NCI-H345 treated with DMSO at 0.1 percent for 48 hours (cell line): Measurements from ENCODE around the gene ARL6.

Experiments
- DNase-seq: peaks from one replicate; lab custom pipeline; 2025; ENCODE audit not compliant: unreplicated experiment; lab: John Stamatoyannopoulos, UW

Gene ARL6, protein sequence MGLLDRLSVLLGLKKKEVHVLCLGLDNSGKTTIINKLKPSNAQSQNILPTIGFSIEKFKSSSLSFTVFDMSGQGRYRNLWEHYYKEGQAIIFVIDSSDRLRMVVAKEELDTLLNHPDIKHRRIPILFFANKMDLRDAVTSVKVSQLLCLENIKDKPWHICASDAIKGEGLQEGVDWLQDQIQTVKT

DNA sequence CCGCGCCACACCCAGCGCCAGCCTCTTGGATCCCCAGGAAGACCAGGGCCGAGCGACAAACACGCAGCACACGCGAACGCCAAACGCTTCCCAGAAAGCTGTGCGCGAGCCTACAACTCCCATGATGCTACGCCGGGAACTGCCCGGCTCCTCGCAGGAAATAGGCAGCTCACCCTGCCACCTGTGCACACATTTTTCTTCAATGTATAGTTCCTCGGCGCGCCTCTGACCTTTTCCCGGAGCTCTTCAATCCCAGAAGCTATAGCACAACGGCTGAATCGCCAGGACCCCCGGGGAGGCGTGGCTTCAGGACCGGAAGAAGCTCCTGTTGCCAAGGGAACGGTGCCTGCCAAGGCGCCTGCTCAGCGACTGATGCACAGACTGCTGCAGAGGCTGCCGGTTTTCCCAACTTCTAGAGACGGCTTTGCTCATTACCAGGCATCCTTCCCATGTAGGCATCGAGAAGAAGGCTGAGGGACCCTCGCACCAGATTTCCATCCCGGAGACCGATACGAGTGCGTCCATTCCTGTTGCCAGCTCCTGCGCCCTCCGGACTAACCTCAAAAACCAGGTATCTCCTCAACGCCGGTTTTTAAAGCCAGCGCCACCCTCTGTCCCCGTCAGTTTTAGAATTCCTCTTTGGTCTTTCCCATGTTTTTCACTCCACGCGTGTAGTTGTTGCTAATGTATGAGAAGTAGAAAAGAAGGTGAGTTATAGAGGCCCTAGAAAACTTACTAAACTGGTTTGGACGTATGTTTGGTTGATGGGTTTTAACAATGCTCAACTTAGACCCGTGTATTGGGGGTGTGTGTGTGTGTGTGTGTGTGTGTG lies at the start of gene ARL6:
Gene ARL6 (plus strand): TSS at position 352 of the 832 bp plus-strand sequence. CDS start 3,350 bp downstream, outside the sequence.
- peak; percentile 59 for DNase-seq

DNA sequence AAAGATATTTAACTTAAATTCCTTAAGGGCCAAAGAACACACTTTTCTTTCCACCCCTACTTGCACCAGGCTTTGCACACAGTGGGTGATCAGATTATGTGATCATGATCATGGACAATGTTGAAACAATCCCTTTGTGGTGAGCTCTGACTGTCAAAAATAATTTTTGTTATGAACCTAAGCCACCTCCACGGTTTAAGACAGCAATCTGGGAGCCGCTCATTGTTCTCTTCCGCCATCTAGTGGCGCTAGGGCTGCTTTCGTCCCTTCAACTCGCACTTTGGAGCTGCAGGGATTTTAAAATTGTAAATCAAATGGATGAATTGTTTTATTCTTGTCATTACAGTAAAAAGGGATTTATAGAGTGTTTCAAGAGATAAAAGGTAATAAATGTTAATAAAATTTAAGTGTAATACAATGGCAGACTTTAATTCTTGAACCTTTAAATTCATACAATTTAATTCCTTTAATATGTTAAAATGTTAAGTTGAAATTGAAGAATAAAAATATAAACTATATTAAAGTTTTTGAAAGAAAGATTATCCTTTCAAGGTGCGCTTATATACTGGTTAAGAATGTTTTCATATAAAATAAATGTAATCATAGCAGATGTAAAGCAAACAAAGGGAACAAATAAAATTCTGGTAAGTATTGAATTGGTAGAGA lies 45.3 kb upstream of the ARL6 start:
- DNase-seq: peak; percentile 16

DNA sequence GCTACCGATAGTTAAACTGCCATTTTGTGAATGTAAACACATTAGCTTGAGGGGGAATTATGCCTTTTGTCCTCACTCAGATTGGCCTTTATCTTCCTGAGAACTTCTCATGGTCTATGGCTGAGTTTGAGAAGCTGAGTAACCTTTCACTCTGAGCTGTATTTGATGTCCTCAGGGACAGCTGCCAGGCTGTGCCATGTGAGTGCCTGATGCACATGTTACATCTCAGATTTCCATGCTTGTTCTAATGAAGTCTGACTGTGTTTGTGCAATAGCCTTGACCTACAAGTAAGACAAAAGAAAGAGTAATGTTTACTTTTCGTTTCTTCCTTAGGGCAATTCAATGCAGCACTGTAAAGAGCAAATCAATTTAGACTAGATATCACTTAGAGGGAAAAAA lies 44.1 kb upstream of the ARL6 start:
- DNase-seq: peak; percentile 66

DNA sequence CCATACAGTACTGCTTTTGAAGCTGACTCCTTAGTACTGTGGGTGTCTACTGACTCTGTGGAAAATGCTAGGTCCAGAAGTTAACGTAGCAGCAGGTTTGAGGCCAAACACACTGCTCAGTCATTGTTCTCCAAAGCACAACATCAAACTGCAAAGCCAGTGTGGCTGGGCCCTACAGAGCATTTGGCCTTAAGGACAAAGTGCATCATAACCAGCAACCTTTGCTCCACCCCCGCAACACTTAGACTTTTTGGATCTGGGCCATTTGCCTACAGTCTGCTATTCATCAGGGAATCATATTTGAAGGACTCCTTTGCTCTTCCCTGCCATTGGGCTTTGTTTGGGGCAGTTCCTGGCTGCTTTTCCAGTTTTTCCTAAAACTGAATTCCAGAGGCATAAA lies 43.1 kb upstream of the ARL6 start:
- DNase-seq: no peak

DNA sequence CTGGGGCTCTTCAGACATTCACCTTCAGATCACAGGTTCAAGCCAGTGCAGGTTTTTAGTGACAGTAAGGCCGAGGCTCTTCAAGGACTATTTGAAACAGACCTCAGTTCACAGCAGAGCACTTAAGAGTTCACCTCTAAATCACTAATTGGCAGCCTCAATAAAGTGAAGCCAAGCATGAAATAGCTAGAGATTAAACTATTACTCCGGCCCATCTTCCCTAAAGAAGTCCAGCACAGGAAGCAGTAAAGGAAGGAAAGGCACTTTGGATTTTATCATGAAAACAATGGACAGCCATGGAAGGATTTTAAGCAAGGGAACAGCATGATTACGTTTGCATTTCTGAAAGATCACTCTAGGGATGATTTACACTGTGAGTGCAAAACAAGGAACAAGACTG lies 27.6 kb upstream of the ARL6 start:
- DNase-seq: no peak

DNA sequence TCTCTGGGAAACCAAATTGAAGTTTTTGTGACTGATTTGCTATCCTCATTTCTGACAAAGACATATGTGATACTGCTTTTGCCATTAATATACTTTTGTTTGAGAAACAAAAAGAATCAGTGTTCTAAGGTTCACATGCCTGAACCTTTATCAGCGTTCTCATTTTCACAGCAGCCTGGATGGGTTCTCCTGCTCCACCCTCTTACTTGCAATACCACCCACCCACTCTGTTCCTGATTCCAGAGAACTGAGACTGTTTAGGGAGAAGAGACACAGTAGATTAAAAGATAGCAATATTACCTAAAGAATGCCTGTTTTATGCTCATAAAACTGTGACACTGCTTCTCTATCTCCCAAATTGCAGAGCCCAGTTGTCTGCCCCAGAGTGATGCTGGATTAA lies 25.8 kb upstream of the ARL6 start:
- DNase-seq: no peak

DNA sequence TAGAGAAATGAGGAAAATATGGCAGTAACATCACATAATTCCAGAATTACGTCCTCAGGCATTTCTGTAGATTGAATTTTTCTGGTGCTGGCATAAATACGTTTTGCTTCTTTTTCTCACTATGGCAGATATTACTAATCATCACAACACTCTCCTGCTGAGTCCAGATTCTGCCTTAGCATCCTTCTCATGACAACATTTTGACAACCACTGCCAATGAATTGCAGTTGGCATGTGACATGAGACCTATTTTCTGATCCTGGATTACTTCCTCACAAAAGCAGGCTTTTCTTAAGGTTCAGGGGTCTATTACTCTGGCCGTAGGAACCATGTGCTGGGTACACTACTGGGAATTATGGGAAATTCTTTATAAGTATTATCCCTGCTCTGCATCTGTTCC lies 22.5 kb upstream of the ARL6 start:
- DNase-seq: no peak

DNA sequence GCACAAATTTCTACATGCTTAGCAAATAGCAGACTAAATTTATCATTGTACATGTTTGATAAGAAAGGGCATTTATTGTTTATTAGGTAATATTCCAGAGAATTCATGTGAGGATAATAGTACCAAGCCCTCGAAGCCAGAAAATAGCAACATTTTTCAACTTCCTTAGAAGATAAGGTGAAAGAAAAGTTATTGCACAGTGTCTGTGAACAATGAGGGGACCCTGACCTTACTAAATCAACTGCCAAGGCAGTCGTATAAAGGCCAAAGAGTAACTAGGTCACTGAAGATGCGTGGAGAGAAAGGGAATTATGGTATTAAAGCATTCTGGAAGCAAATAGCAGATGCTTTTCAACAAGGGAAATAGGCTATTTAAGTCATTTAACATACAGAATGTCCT lies 20.3 kb upstream of the ARL6 start:
- DNase-seq: no peak

DNA sequence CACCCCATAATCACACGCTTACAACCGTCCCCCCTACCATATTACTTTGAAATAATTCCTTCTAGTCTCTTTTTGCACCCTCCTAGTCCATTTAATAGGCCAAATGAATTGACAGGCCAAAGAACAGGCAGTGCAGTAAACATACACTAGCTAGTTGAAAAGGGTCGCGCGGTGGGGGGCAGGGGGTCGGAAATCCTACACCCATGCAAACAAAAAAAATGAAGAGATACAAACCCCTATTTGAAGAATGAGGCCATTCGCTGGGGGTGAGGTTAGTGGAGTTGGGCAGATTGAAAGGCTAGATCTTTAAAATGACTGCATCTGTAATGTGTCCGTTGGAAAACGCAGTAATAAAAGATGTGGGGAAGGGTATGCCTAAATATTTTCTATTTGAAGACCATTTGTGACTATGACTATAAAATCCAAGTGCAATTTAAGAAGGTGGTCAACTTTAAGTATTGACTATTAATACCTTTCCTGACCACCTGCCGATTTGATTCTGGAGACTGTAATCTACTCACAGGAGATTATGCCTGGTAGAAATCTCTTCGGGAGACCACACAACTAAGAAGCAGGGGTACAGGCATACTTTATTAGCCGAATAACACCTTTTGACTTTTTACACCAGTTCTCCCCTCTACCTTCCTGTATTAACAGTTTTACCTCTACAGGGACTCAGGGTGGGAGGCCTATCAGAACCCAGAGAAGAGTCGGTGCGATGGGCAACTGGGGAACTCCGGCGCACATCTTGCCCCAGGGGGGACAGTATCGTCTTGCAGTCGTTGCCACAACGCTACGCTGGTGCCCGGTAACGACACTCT lies 762 bp upstream of the ARL6 start:
- DNase-seq: no peak

DNA sequence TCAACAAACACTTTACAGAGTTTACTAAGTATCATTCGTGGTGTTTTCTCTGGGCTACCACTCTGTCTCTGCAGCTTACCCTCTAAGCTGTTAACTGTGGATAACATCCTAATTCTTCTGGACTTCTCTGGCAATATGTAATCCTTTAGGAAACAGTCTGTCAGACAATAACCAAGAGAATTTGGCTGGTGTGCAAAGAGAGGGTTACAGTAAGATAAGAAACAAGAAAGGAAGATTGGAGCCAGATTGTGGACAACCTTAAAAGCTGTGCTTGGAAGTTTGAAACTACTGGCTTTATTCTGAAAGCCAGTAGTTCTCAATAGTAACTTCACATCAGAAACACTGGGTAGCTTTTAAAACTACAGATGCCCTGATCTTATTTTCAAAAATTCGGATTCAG lies 778 bp downstream of the ARL6 start:
- DNase-seq: no peak

DNA sequence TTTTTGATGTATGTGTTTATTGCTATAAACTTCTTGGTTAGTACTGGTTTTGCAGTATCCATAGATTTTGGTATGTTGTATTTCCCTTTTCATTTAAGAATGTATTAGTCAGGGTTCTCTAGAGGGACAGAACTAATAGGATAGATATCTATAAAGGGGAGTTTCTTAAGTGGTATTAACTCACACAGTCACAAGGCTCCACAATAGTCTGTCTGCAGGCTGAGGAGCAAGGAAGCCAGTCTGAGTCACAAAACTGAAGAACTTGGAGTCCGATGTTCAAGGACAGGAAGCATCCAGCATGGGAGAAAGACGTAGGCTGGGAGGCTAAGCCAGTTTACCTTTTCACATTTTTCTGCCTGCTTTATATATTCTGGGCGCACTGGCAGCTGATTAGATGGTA lies 8.4 kb downstream of the ARL6 start:
- no peak for DNase-seq

DNA sequence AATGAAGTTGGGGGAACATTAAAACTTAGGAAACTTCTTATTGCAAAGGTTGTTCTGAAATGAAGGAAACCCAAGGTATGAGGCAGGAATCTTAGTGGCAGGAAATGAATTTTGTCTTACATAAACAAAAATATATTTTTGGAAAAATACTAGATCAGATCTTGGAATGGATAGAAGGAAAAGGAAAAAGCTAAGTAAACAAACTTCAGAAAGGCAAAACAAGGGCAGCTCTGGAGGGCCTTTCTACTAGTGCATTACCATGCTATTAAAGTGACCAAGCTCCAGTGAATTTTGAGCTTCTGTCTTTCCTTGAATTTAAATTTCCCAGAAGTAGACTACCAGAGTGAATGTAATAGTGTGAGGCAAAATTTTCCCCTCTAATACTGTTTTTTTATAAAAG lies 13.6 kb downstream of the ARL6 start:
- no peak for DNase-seq

DNA sequence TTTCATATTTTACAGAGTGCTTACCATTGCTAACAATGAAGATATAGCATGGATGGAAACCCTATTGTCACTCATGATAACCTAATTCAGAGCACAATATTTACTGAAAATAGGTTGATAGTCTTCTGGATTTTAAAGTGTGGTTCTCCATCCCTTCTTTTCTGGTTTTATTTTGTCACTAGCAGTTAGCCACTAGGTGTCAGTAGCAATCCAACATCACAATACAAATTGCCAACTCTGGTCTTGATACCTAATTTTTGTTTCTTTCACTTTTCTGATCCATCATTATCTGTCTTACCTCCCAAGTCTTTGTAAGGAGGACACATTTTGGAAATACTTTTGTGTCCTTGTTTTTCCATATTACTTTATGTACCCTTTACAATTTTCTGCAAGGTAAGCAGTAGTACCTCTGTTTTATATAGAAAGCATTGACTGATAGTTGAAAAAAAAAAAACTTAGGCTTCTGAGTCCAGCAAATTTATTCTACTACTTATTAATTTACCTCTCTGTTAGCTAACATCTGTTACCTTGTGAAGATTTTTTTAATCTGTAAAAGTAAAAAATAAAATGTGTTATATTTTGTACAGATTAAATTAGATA lies 29.0 kb downstream of the ARL6 start:
- DNase-seq: peak; percentile 16

DNA sequence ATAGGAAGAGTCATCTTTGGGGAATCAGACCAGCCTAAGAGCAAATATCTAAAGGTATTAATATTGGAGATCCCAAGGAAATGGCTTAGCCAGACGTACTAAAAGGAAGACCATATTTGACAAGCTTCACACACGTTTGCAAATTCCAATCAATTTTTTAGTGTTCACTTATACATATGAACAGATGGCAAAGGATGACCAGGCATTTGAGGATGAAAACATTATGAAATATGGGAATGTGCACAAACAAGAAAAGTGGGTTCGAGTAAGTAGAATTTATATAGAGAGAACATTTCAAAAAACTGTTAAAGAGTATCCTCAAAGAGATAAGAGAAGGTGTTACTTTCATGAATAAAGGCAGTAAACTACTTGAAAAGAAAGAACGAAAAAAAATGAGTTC lies 31.4 kb downstream of the ARL6 start:
- no peak for DNase-seq

DNA sequence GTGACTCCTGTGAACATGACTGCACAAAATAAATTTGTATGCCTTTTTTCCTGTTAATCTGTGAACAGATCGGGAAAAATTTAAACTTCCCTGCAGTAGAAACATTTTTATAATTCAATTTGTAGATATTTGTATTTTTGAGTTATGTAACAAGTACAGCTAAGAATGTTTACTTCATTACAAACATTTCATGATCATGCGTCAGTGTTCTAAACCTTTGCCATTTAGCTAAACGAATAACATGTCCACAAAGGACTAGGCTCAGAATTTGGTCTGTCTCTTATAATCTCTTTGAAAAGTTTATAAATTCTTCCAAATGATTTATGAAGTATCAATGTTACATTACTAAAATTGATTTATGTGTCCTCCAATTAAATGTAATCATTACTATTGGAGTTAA lies 39.9 kb downstream of the ARL6 start:
- no peak for DNase-seq

DNA sequence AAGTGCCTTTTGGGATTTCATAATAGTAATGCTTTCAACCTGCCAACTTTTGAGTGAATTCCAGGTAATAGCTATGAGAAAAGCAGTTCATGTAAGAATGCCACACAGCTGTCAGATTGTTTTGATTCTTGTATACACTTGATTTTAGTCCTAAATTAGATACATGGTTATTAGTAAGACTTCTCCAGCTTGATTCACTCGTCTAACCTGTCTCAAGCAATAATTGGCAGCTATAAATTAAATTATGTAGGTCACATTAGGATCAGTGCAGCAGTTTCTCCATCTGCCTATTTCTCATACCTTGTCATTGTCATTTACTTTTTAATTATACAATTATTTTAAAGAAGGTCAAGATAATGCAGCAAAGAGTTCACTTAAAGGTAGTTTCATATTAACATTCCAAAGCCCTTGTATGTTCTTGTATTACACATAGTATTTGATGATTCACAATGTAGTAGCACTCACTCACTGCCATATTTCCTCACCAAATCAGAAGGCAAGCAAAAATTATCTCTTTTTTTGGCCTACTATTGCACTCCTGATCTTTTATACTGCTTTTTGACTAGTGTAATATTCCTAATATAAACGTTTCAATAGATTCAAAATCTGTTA lies 46.3 kb downstream of the ARL6 start:
- DNase-seq: no peak

DNA sequence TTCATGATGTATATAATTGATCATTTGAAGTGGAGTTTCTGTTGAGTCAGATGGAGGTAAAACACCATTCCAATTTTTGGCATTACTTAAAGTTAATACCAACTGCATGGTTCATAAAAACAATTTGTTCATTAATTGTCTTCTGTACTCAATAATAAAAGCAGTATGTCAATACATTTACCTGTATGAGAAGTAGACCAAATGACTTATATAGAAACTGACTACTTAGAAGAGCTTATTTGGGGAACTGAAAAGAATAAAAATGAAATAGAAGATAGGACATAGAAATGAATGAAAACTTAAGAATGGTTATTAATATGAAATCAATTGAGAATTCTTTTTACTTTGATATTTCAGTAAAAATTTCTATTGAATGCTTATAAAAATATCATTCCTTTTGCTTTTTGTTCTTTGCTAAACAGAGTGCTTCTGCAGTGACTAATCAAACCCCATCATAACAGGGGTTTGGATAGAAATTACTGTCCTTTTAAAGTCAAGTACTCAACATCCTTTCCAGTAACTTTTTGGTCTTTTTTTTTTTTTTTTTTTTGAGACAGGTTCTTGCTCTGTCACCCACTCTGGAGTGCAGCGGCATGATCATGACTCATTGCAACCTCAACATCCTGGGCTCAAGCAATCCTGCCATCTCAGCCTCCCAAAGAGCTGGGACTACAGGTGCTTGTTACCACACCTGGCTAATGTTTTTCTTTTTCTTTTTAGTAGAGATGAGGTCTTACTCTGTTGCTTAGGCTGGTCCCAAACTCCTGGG lies 50.8 kb downstream of the ARL6 start:
- DNase-seq: no peak

DNA sequence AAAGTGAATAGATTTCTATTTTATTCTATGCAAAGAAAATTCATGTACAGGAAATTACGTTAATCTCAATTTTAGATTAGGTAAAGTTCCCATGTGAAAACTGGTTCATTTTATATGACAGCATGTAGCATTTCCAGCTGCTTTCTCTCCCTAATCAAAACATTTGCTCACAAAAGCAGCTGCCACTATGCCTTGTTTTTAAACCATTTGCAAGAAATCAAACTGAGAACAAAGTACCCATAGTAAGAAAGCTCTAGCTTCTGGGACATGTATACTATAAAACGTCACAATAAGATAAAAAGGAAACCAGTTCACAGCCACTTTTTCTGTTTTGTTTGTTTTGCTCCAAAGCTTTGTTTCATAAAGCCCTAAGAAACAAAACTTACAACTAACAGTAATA lies 52.3 kb downstream of the ARL6 start:
- no peak for DNase-seq

DNA sequence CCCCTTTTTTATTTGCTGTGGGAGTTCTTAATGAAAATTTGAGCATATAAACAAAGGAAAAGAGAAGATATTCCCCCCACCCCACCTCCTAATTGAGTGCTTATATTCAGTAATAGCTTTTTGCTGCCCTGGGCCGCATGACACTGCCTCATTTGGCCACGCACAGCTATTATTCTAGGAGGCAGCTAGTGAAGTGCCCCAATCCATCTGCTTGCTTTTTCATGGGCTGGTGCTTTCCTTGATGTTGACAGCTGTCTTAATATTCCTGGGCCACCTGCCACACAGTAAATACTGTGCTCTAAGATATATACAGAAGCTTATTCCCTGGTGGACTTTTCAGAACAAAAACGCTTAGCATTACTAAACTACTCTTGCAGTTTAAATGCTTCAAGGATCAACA lies 53.4 kb downstream of the ARL6 start:
- peak; percentile 74 for DNase-seq

DNA sequence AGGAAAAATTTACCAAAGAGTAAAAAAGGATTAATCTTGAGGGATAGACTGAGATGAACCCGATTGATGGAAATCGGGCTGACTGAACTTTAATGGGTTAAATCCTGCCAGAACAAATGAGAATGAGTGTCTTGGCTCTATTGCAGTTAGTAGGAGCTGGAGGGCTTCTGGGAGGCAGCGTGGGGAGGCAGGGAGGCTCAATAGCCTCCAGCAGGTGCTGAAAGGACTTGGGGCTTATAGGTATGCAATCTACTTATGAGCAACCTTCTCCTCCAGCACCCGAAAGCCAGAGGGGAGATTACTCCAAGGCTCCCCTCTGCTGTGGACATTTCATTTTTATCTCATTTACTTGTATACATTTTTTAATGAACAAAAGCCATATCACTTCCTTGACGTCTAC lies 56.2 kb downstream of the ARL6 start:
- no peak for DNase-seq
